GM20000 (cell line): ENCODE data around the gene CLDN20.
"Not testable (repeated sequence)": the region's sequence is repeated elsewhere in the genome, so short reads cannot be mapped to it uniquely, and the experiment has no call there.

Experiments
- DNase-seq: peaks from one replicate; pipeline ENCODE4 v3.0.0; 2012; ENCODE audit warnings: low spot score
- TF ChIP-seq, protein P1 (sequence below): IDR thresholded peaks from 2 replicates; pipeline ENCODE4 v1.5.1; 2012; ENCODE audit warnings: mild to moderate bottlenecking, control low read depth; ENCODE audit errors: extremely low read depth, missing control alignments

Gene CLDN20, protein sequence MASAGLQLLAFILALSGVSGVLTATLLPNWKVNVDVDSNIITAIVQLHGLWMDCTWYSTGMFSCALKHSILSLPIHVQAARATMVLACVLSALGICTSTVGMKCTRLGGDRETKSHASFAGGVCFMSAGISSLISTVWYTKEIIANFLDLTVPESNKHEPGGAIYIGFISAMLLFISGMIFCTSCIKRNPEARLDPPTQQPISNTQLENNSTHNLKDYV

DNA sequence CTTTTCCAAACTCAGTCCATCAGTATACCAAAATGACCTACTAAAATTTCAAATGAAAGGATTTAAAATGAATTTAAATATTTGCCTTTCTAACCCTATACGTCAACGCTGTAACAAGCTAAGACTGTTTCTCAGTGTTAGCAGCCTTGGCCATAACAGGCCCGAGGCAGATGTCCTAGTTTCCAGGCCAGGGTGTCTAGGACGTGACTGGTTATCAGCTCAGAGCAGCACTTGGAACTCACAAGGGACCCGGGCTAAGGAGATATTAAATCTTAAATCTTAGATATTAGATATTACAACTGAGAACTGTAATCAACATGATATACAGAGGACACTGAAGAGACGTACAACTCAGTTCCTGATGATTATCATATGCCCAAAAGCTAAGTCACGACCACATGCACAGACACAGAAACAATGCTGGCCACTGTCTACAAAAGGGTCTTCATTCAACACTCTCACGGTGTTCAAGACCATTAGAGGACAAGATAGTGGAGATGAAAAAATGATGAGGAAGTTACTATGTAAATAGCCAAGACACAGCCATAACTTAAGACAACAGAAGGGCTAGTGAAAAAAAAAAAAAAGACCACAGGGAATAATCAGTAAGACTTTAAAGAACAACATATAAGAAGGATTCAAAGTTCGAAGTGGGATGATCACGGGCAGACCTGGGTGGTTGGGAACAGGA is at the start of gene CLDN20:
Gene CLDN20 (plus strand): TSS at position 641 of the 691 bp plus-strand sequence. CDS start 11,707 bp downstream, outside the sequence.
- DNase-seq: no peak
- TF ChIP-seq, protein P1, sequence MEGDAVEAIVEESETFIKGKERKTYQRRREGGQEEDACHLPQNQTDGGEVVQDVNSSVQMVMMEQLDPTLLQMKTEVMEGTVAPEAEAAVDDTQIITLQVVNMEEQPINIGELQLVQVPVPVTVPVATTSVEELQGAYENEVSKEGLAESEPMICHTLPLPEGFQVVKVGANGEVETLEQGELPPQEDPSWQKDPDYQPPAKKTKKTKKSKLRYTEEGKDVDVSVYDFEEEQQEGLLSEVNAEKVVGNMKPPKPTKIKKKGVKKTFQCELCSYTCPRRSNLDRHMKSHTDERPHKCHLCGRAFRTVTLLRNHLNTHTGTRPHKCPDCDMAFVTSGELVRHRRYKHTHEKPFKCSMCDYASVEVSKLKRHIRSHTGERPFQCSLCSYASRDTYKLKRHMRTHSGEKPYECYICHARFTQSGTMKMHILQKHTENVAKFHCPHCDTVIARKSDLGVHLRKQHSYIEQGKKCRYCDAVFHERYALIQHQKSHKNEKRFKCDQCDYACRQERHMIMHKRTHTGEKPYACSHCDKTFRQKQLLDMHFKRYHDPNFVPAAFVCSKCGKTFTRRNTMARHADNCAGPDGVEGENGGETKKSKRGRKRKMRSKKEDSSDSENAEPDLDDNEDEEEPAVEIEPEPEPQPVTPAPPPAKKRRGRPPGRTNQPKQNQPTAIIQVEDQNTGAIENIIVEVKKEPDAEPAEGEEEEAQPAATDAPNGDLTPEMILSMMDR: no peak

DNA sequence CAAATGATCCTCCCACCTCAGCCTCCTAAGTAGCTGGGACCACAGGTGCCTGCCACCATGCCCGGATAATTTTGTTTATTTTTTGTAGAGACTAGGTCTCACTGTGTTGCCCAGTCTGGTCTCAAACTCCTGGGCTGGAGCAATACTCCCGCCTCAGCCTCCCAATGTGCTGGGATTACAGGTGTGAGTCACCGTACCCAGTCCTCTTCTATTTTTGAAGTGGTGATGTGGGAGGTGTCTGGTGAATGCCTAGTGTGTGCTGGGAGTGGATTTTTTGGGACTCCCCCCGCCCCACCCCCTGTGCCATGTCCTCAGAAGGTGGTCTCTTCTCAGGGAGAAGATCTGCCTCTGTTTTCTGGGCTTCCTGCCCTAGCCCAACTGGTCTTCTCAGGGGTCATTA is 47.9 kb upstream of the CLDN20 start:
- no peak for DNase-seq
- TF ChIP-seq, protein P1: no peak

DNA sequence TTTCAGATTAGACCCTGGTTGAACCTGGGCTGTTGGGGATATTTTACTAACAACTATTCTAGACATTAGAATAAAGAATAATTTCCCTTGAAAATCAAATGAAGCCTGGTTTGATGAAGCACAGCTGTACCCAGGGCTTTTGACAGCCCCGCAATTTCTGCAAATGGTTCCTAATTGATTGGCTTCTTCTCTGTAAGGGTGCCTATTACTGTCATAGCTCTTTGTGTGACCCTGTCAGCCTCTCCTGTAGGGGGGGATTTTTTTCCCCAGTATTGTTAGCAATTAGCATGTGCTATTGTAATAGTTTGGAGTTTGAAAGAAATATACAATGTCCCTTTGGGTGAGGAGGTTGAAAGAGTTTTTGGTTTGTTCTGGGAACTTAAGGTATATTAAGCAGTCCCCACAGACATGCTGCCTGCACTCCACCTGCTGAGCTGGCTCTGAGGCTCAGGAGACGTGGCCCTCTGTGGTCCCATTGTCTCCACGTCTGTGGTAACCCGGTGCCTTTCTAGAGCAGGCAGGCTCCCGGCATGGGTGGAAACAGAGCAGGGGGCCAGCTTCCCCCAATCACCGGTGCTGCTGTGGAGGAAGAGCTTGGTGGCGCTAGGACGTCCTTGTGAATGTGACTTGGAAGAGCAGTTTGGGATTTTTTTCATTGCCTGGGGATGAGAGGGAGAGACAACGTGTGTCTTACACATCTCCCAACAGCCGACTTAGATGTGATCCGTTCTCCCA is 47.3 kb upstream of the CLDN20 start:
- TF ChIP-seq, protein P1: no peak
- DNase-seq: no peak

DNA sequence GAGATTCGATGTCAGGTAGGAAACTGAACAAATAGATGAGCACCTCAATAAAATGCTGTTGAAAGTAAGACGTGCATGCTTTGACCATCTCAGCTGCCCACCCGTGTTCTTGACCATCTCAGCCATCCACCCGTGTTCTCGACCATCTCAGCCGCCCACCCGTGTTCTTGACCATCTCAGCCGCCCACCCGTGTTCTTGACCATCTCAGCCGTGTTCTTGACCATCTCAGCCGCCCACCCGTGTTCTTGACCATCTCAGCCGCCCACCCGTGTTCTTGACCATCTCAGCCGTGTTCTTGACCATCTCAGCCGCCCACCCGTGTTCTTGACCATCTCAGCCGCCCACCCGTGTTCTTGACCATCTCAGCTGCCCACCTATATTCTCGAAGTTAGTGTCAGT is 45.1 kb upstream of the CLDN20 start:
- not testable (repeated sequence) for DNase-seq

DNA sequence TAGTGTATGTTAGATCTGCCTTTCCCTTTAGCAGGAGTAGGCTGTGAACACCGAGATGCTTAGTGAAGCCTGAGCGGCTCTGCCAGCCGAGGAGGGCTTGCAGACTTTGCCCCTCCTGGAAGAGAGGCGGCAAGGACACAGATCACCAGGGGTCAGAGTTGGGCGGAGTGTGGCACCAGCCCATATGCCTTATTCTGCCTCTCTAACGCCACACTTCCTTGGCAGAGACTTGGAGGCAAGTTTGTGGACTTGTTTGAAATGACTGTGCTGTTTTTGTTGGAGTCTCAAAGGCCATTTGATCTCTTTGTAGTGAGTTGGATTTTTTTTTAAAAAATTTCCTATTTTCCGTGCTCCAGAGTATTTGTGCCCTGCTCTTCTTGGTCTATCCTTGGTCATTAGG is 44.5 kb upstream of the CLDN20 start:
- DNase-seq: no peak

DNA sequence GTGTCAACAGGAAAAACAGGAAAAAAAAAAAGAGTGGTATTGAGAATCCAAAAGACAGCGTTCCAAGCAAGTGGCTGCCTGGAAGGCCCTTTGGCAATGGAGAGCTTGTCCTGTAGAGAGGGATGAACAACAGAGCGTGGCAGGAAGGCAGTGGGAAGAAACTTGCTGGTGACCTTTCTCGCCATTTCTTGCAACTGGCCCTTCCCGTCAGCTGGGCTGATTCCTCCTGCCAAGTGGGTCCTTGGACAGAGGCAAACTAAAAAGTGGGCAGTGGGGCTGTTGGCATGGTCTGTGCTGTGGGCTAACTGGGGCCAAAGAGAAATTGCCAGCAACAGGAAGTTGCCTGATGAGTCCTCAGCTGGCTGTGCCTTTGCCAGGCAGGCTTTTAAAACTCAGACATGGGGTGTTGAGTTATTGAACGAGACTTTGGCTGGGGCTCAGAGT is 43.9 kb upstream of the CLDN20 start:
- TF ChIP-seq, protein P1: no peak
- no peak for DNase-seq

More for the DNA sequence above, 44.5 kb upstream of the CLDN20 start:
- TF ChIP-seq, protein P1: no peak

DNA sequence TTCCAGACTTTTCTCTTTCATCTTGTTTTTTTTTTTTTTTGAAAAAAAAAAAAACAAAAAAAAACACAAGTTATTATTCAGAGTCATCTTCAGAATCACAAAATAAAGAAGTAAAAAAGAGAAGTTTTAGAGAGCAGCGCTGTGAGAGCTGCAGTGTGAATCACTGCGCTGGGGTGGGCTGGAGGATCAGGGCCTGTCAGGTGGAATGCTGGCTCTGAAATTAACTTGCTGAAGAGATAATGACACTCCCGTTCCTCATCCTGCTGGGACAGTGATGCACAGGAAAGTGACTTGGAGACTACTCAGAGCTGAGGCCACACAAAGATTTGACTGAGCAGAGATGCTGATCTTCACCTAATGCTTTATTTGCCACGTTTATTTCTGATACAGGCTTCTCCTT is 42.7 kb upstream of the CLDN20 start:
- no peak for DNase-seq
- TF ChIP-seq, protein P1: no peak
